Measurements from ENCODE around the gene NUTF2.

- TF ChIP-seq EZH2phosphoT487 (IDR thresholded peaks at IDR 0.05; ENCODE audit: borderline replicate concordance, low read length) (no peak), CTCF (IDR thresholded peaks at IDR 0.05; ENCODE audit: low read depth, low read length, poor library complexity, severe bottlenecking) (no peak)
These were observed 68.2 kb downstream of the NUTF2 start for GRCh38 chr16:67914758-67915495.
